ENCODE measurements around the gene RPL39. TPM values are rescaled to one million over a fixed set of nuclear protein-coding genes. Genes with fewer than 3 reads are reported as not detected.
"Not testable (repeated sequence)": the region's sequence is repeated elsewhere in the genome, so short reads cannot be mapped to it uniquely, and the experiment has no call there.

RPL39 gene
- total and polyA plus RNA-seq, 9 donors = 2,943 to 6,022 (median 3,428) TPM

DNA sequence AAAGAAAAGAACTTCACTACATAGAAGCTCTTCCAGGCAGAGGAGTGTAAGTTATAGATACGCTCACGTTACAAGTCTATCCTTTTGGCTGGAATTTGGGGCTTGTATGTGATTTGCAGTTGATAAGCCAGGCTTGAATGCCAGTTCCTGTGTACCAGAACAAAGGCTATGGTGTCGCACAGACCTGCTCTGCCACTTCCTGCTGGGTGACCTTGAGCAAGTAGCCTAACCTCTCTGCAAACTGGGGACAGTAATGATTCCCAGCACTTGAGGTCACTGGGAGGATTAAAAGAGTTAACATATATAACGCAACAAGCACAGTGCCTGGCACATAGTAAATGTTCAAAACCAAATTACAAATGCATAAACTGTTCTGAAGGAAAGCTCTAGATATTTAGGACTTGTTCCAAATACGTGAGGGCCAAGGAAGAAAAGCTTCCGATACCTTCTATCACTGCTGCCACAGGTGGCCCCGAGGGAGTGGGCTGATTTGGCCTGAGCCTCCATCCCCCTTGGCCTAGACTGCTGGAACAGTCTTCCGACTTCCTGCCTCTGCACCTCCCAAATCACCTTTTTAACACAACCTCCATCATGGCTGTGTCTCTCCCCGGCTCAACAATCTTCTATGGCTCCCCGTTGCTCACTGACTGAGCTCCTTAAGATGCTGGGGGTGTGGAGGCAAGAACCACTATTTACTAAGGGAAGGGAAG lies 34.3 kb downstream of the RPL39 start:
- Histone ChIP-seq H3K36me3 (ENCODE audit: control insufficient read depth, insufficient read depth, low read length) (no peaks in the 10 kb centered on the region), H3K9me3 (replicated peaks; ENCODE audit: control insufficient read depth, low read depth, low read length) (no peaks in the 10 kb centered on the region), H3K27me3 (ENCODE audit: control insufficient read depth, insufficient read depth, low read length) (peaks cover 31% of the 10 kb centered on the region), H3K4me1 (ENCODE audit: control insufficient read depth, insufficient read depth, low read length) (peaks cover 15% of the 10 kb centered on the region), H3K4me3 (ENCODE audit: low read length) (no peak overlapping the region), H3K27ac (ENCODE audit: low read length) (no peak overlapping the region)
- DNase-seq = no peak
- WGBS (ENCODE audit: insufficient coverage) = 75% methylated on average over 6 of the region's 10 CpGs

DNA sequence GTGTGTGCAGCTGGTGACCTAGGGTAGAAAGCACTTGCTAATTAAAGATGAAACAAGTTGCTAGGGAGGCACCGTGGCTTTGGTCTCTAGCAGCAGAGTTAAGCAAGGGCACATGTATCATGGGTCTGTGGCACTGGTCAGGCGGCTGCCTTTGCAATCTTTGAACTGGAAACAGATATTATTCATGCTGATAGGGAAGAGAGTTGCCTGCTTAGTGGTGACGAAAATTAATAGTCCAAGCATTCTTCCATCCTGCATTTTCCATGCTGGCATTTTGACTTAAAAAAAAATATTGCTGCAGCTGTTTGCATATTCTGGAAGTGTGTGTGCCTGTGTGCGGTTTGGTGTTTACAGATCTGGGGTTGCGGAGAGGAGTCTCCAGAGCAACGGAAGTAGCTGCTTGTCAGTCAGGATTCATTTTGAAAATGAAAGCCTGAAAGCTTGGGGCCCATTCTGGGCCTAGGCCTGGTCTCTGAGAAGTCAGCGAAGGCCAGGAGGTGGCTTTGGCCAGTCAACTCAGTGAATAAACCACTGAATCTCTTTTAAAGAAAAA lies 35.4 kb downstream of the RPL39 start:
- Histone ChIP-seq H3K27ac (ENCODE audit: low read length) (peak overlapping the region; percentile 29), H3K4me3 (ENCODE audit: low read length) (no peak overlapping the region), H3K4me1 (ENCODE audit: control insufficient read depth, insufficient read depth, low read length) (peaks cover 15% of the 10 kb centered on the region), H3K27me3 (ENCODE audit: control insufficient read depth, insufficient read depth, low read length) (peaks cover 31% of the 10 kb centered on the region), H3K36me3 (ENCODE audit: control insufficient read depth, insufficient read depth, low read length) (no peaks in the 10 kb centered on the region), H3K9me3 (replicated peaks; ENCODE audit: control insufficient read depth, low read depth, low read length) (no peaks in the 10 kb centered on the region)
- DNase-seq = peak; percentile 37
- 64% methylated on average over 6 of the region's 7 CpGs for WGBS (ENCODE audit: insufficient coverage)

DNA sequence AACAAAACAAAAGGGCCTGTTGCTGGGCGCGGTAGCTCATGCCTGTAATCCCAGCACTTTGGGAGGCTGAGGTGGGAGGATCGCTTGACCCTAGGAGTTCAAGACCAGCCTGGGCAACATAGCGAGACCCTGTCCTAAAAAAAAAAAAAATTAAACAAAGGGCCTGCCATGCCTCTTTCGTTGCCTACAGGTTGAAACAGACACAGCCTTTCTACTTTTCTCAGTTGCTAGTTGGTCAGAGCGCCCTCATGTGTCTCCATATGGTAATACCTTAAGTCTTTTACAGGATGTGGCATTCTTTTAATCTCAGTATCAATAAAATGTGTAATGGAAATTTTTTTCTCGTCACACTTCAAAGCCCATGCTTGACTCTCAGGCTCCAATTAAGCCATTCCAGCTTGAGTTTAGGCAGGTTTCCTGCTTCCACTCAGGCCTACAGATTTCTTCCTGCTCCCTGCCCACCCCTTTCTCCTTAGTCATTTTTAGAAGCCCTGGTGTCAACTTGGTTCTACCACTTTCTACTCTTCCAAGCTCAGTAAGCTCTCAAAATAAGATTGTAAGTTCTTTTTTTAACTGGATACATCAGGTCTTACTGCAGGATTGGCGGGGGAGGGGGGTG lies 37.7 kb downstream of the RPL39 start:
- no peak overlapping the region for H3K4me3 ChIP-seq (ENCODE audit: low read length)
- H3K27me3 ChIP-seq (ENCODE audit: control insufficient read depth, insufficient read depth, low read length) = peaks cover 15% of the 10 kb centered on the region
- no peak overlapping the region for H3K27ac ChIP-seq (ENCODE audit: low read length)
- H3K36me3 ChIP-seq (ENCODE audit: control insufficient read depth, insufficient read depth, low read length) = no peaks in the 10 kb centered on the region
- peaks cover 12% of the 10 kb centered on the region for H3K4me1 ChIP-seq (ENCODE audit: control insufficient read depth, insufficient read depth, low read length)
- peak; percentile 20 for DNase-seq
- no CpG with 5 or more reads among the region's 8 CpGs for WGBS (ENCODE audit: insufficient coverage)
- no peaks in the 10 kb centered on the region for H3K9me3 ChIP-seq (replicated peaks; ENCODE audit: control insufficient read depth, low read depth, low read length)

DNA sequence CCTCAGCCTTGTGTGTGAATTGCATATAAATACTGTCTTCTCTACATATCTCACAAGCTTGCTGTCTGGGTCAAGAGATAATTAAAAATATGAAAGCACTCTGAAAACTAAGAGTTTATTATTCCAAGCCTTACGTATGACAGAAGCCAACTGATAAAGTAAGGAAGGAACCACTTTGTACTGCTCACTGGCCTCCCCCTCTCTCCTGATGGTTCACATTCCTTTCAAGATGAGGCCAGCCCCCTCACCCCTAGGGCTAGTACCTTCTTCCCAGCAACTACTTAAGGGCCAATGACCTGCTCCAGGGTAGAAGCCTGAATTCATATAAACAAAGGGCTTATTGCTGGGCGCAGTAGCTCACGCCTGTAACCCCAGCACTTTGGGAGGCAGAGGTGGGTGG lies 38.4 kb downstream of the RPL39 start:
- no peak overlapping the region for H3K4me3 ChIP-seq (ENCODE audit: low read length)
- H3K36me3 ChIP-seq (ENCODE audit: control insufficient read depth, insufficient read depth, low read length) = no peaks in the 10 kb centered on the region
- no peaks in the 10 kb centered on the region for H3K9me3 ChIP-seq (replicated peaks; ENCODE audit: control insufficient read depth, low read depth, low read length)
- H3K4me1 ChIP-seq (ENCODE audit: control insufficient read depth, insufficient read depth, low read length) = peaks cover 12% of the 10 kb centered on the region
- H3K27ac ChIP-seq (ENCODE audit: low read length) = no peak overlapping the region
- no peak for DNase-seq
- H3K27me3 ChIP-seq (ENCODE audit: control insufficient read depth, insufficient read depth, low read length) = peaks cover 8% of the 10 kb centered on the region
- WGBS (ENCODE audit: insufficient coverage) = 100% methylated on average over 1 of the region's 3 CpGs

DNA sequence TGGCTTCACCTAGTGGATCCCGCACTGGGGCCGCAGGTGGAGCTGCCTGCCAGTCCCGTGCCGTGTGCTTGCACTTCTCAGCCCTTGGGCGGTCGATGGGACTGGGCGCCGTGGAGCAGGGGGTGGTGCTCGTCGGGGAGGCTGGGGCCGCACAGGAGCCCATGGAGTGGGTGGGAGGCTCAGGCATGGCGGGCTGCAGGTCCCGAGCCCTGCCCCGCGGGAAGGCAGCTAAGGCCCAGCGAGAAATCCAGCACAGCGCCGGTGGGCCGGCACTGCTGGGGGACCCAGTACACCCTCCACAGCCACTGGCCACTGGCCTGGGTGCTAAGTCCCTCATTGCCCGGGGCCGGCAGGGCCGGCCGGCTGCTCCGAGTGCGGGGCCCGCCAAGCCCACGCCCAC lies 40.7 kb downstream of the RPL39 start:
- 94% methylated on average over 8 of the region's 27 CpGs for WGBS (ENCODE audit: insufficient coverage)

DNA sequence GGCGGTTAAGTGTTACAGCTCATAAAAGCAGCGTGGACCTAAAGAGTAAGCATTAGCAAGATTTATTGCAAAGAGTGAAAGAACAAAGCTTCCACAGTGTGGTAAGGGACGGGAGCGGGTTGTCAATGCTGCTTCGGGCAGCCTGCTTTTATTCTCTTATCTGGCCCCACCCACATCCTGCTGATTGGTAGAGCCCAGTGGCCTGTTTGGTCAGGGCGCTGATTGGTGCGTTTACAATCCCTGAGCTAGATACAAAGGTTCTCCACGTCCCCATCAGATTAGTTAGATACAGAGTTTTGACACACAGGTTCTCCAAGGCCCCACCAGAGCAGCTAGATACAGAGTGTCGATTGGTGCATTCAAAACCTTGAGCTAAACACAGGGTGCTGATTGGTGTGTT lies 41.3 kb downstream of the RPL39 start:
- H3K4me1 ChIP-seq (ENCODE audit: control insufficient read depth, insufficient read depth, low read length); H3K27ac ChIP-seq (ENCODE audit: low read length); H3K4me3 ChIP-seq (ENCODE audit: low read length); H3K27me3 ChIP-seq (ENCODE audit: control insufficient read depth, insufficient read depth, low read length); H3K9me3 ChIP-seq (replicated peaks; ENCODE audit: control insufficient read depth, low read depth, low read length); DNase-seq; H3K36me3 ChIP-seq (ENCODE audit: control insufficient read depth, insufficient read depth, low read length): not testable (repeated sequence)
- 41% methylated on average over 5 of the region's 9 CpGs for WGBS (ENCODE audit: insufficient coverage)

More for the DNA sequence above, 40.7 kb downstream of the RPL39 start:
- H3K9me3 ChIP-seq (replicated peaks; ENCODE audit: control insufficient read depth, low read depth, low read length); DNase-seq; H3K4me1 ChIP-seq (ENCODE audit: control insufficient read depth, insufficient read depth, low read length); H3K27ac ChIP-seq (ENCODE audit: low read length); H3K27me3 ChIP-seq (ENCODE audit: control insufficient read depth, insufficient read depth, low read length); H3K36me3 ChIP-seq (ENCODE audit: control insufficient read depth, insufficient read depth, low read length); H3K4me3 ChIP-seq (ENCODE audit: low read length): not testable (repeated sequence)

DNA sequence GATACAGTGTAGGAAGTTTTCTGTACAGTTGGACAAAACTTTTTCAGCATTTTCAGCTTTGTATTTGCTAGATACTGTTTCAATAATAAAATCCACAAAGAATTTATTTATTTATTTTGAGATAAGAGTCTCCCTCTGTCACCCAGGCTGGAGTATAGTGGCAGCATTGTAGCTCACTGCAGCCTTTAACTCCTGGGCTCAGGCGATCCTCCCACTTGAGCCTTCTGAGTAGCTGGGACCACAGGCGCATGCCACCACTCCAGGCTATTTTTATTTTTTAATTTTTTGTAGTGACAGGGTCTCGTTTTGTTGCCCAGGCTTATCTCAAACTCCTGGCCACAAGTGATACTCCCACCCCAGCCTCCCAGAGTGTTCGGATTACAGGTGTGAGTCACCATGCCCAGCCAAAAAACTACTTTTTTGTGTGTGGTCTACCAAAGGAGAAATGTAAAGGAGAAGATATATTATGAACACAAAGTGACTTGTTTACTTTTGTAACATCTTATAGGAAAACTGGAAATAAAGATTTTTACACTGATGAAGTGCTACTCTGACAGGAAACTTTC lies 46.1 kb downstream of the RPL39 start:
- no peak overlapping the region for H3K27ac ChIP-seq (ENCODE audit: low read length)
- no peaks in the 10 kb centered on the region for H3K9me3 ChIP-seq (replicated peaks; ENCODE audit: control insufficient read depth, low read depth, low read length)
- no peak overlapping the region for H3K4me3 ChIP-seq (ENCODE audit: low read length)
- H3K27me3 ChIP-seq (ENCODE audit: control insufficient read depth, insufficient read depth, low read length) = no peaks in the 10 kb centered on the region
- no peaks in the 10 kb centered on the region for H3K36me3 ChIP-seq (ENCODE audit: control insufficient read depth, insufficient read depth, low read length)
- no peaks in the 10 kb centered on the region for H3K4me1 ChIP-seq (ENCODE audit: control insufficient read depth, insufficient read depth, low read length)
- WGBS (ENCODE audit: insufficient coverage) = no CpG with 5 or more reads among the region's 4 CpGs
- DNase-seq = no peak

DNA sequence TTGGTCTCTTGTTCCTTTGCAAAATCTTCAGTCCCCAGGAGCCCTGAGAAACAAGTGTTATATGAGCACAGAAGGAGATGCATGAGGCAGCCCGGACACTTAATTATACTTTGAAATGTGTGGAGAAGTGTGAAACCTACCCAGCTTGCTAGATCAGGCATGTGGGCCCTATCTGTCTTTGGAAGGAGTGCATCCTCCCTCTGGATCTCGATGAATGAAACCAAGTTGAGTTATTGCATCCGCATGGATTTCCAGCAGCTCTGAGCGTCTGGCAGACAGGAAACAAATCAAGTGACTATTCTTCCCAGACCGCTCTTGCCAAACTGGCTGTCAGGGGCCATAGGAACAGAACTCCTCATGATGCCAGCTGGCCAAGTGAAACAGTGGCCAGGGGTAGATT lies 52.7 kb downstream of the RPL39 start:
- no peaks in the 10 kb centered on the region for H3K36me3 ChIP-seq (ENCODE audit: control insufficient read depth, insufficient read depth, low read length)

More for the DNA sequence above, 52.7 kb downstream of the RPL39 start:
- peaks cover 6% of the 10 kb centered on the region for H3K4me1 ChIP-seq (ENCODE audit: control insufficient read depth, insufficient read depth, low read length)
- no peaks in the 10 kb centered on the region for H3K9me3 ChIP-seq (replicated peaks; ENCODE audit: control insufficient read depth, low read depth, low read length)
- H3K27ac ChIP-seq (ENCODE audit: low read length) = no peak overlapping the region
- no peak overlapping the region for H3K4me3 ChIP-seq (ENCODE audit: low read length)
- DNase-seq = peak; percentile 16
- no peaks in the 10 kb centered on the region for H3K27me3 ChIP-seq (ENCODE audit: control insufficient read depth, insufficient read depth, low read length)
- WGBS (ENCODE audit: insufficient coverage) = 72% methylated on average over 4 of the region's 5 CpGs
